HG03039 (cell line): ENCODE measurements around the gene DGLUCY.
"Not testable (repeated sequence)": the region's sequence is repeated elsewhere in the genome, so short reads cannot be mapped to it uniquely, and the experiment has no call there.

Experiments
- ATAC-seq: cut with Tn5 transposase; IDR thresholded peaks from one replicate; pipeline ENCODE4 v1.9.1; 2021; ENCODE audit warnings: mild to moderate bottlenecking, moderate library complexity; ENCODE audit not compliant: unreplicated experiment

Gene DGLUCY

GRCh38 chr14:91138511-91139359 is 24.9 kb downstream of the DGLUCY start:
- no peak for ATAC-seq

GRCh38 chr14:91139776-91140175 is 25.9 kb downstream of the DGLUCY start:
- ATAC-seq: no peak

GRCh38 chr14:91140672-91141071 is 26.8 kb downstream of the DGLUCY start:
- ATAC-seq: no peak

- ATAC-seq: peak; percentile 76
Measured at GRCh38 chr14:91142214-91142668, 28.4 kb downstream of the DGLUCY start.

- ATAC-seq: no peak
Measured at GRCh38 chr14:91143862-91144261, 30.0 kb downstream of the DGLUCY start.

GRCh38 chr14:91144425-91145145 is 30.7 kb downstream of the DGLUCY start:
- ATAC-seq: no peak

GRCh38 chr14:91145391-91146160 is 31.7 kb downstream of the DGLUCY start:
- ATAC-seq: no peak

GRCh38 chr14:91146661-91147060 is 32.8 kb downstream of the DGLUCY start:
- ATAC-seq: no peak

- ATAC-seq: no peak
Measured at GRCh38 chr14:91149462-91149861, 35.6 kb downstream of the DGLUCY start.

- ATAC-seq: no peak
Measured at GRCh38 chr14:91152499-91152898, 38.6 kb downstream of the DGLUCY start.

GRCh38 chr14:91153360-91153759 is 39.5 kb downstream of the DGLUCY start:
- no peak for ATAC-seq

- ATAC-seq: no peak
Measured at GRCh38 chr14:91154851-91155625, 41.2 kb downstream of the DGLUCY start.

- ATAC-seq: no peak
Measured at GRCh38 chr14:91155626-91156089, 41.8 kb downstream of the DGLUCY start.

- ATAC-seq: not testable (repeated sequence)
Measured at GRCh38 chr14:91156142-91156666, 42.3 kb downstream of the DGLUCY start.

- not testable (repeated sequence) for ATAC-seq
Measured at GRCh38 chr14:91156877-91157276, 43.0 kb downstream of the DGLUCY start.

GRCh38 chr14:91158091-91158790 is 44.4 kb downstream of the DGLUCY start:
- ATAC-seq: no peak

GRCh38 chr14:91159182-91159581 is 45.3 kb downstream of the DGLUCY start:
- ATAC-seq: no peak

- ATAC-seq: no peak
Measured at GRCh38 chr14:91159906-91160305, 46.0 kb downstream of the DGLUCY start.

GRCh38 chr14:91163316-91163715 is 49.4 kb downstream of the DGLUCY start:
- no peak for ATAC-seq

GRCh38 chr14:91164676-91165075 is 50.8 kb downstream of the DGLUCY start:
- no peak for ATAC-seq
